ENCODE measurements around the gene MS4A4E. TPM values are rescaled to one million over a fixed set of nuclear protein-coding genes. Genes with fewer than 3 reads are reported as not detected.

MS4A4E gene
- total and polyA plus RNA-seq, 5 donors from 2014 or later = 1.0 TPM; not detected in 4

- Mint-ChIP-seq H3K36me3 (no peaks in the 10 kb centered on the region), H3K4me3 (no peak overlapping the region), H3K27ac (no peak overlapping the region), H3K4me1 (no peaks in the 10 kb centered on the region), H3K27me3 (peaks cover 4% of the 10 kb centered on the region), H3K9me3 (peaks cover 0 to 7% (median 0%) of the 10 kb centered on the region in 7 donors)
- Histone ChIP-seq H3K4me1 (ENCODE audit: control insufficient read depth, insufficient read depth, low read length, poor library complexity, severe bottlenecking) (no peaks in the 10 kb centered on the region), H3K9me3 (ENCODE audit: control insufficient read depth in 2 of 2, low read length in 2 of 2) (peaks cover 0 to 2% of the 10 kb centered on the region in 2 experiments), H3K36me3 (ENCODE audit: control insufficient read depth, insufficient read depth, low read length) (no peaks in the 10 kb centered on the region), H3K27me3 (ENCODE audit: control insufficient read depth, insufficient read depth, low read length) (no peaks in the 10 kb centered on the region), H3K27ac (ENCODE audit: insufficient read depth, low read length, poor library complexity, severe bottlenecking) (no peak overlapping the region), H3K4me3 (ENCODE audit: low read depth, low read length) (no peak overlapping the region)
- no peak for ATAC-seq (ENCODE audit: low read depth in 2 of 2)
- peak in 1 of 3 donors; percentile 20 for DNase-seq
Observed at GRCh38 chr11:60265373-60266214, 22.7 kb upstream of the MS4A4E start.

DNA sequence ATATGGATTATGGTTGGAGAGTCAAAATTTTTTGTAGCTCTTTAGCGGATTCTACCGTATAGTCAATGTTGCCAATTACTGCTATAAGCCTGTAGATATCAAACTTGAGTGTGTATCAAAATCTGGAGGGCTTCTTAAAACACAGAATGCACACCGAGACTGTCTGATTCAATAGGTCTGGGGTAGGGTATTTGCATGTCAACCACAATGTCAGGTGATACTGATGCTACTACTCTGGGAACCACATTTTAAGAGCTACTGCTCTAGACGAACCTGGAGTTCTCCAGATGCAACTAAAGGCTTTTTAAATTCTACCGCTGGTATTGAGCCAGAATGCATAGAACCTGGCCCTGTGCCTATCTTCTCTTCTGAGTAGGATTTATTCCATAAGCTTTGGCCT lies 21.7 kb upstream of the MS4A4E start:
- no peaks in the 10 kb centered on the region for H3K4me1 ChIP-seq (ENCODE audit: control insufficient read depth, insufficient read depth, low read length, poor library complexity, severe bottlenecking)
- Mint-ChIP-seq H3K4me1 (no peaks in the 10 kb centered on the region), H3K4me3 (no peak overlapping the region), H3K36me3 (no peaks in the 10 kb centered on the region), H3K9me3 (peaks cover 0 to 7% (median 0%) of the 10 kb centered on the region in 7 donors), H3K27ac (no peak overlapping the region), H3K27me3 (peaks cover 4% of the 10 kb centered on the region)
- H3K4me3 ChIP-seq (ENCODE audit: low read depth, low read length) = no peak overlapping the region
- no peaks in the 10 kb centered on the region for H3K36me3 ChIP-seq (ENCODE audit: control insufficient read depth, insufficient read depth, low read length)
- H3K9me3 ChIP-seq (ENCODE audit: control insufficient read depth in 2 of 2, low read length in 2 of 2) = no peaks in the 10 kb centered on the region
- DNase-seq = no peak
- H3K27me3 ChIP-seq (ENCODE audit: control insufficient read depth, insufficient read depth, low read length) = no peaks in the 10 kb centered on the region
- H3K27ac ChIP-seq (ENCODE audit: insufficient read depth, low read length, poor library complexity, severe bottlenecking) = no peak overlapping the region
- ATAC-seq (ENCODE audit: low read depth in 2 of 2) = no peak

DNA sequence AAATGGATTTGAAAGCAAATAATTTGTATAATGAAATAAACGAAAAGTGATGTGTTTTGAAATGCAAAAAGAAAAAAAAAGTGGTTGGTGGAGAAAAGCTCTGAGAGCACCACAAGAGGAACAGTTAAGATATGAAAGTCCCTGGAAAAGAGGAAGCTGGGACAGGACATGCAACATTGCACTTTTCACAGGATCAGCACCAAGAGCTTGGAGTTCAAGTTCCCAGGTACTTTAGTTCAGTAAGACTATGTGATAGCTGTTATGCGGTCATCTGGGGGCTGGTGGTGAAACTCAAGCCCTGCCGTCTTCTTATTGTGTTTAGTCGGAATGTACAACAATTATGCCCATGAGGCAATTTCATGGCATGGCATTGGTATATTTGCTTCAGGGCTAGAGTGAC lies 20.5 kb upstream of the MS4A4E start:
- Histone ChIP-seq H3K27me3 (ENCODE audit: control insufficient read depth, insufficient read depth, low read length) (no peaks in the 10 kb centered on the region), H3K4me1 (ENCODE audit: control insufficient read depth, insufficient read depth, low read length, poor library complexity, severe bottlenecking) (no peaks in the 10 kb centered on the region), H3K27ac (ENCODE audit: insufficient read depth, low read length, poor library complexity, severe bottlenecking) (no peak overlapping the region), H3K4me3 (ENCODE audit: low read depth, low read length) (no peak overlapping the region), H3K9me3 (ENCODE audit: control insufficient read depth in 2 of 2, low read length in 2 of 2) (no peaks in the 10 kb centered on the region), H3K36me3 (ENCODE audit: control insufficient read depth, insufficient read depth, low read length) (no peaks in the 10 kb centered on the region)
- Mint-ChIP-seq H3K27me3 (peaks cover 4% of the 10 kb centered on the region), H3K4me1 (no peaks in the 10 kb centered on the region), H3K9me3 (peaks cover 0 to 7% (median 0%) of the 10 kb centered on the region in 7 donors), H3K4me3 (no peak overlapping the region), H3K36me3 (no peaks in the 10 kb centered on the region), H3K27ac (no peak overlapping the region)
- DNase-seq = no peak
- ATAC-seq (ENCODE audit: low read depth in 2 of 2) = no peak

- Histone ChIP-seq H3K9me3 (ENCODE audit: control insufficient read depth in 2 of 2, low read length in 2 of 2) (no peaks in the 10 kb centered on the region), H3K4me3 (ENCODE audit: low read depth, low read length) (no peak overlapping the region), H3K36me3 (ENCODE audit: control insufficient read depth, insufficient read depth, low read length) (no peaks in the 10 kb centered on the region), H3K27ac (ENCODE audit: insufficient read depth, low read length, poor library complexity, severe bottlenecking) (no peak overlapping the region), H3K4me1 (ENCODE audit: control insufficient read depth, insufficient read depth, low read length, poor library complexity, severe bottlenecking) (no peaks in the 10 kb centered on the region), H3K27me3 (ENCODE audit: control insufficient read depth, insufficient read depth, low read length) (no peaks in the 10 kb centered on the region)
- Mint-ChIP-seq H3K27ac (no peak overlapping the region), H3K36me3 (no peaks in the 10 kb centered on the region), H3K9me3 (peaks cover 0 to 7% (median 3%) of the 10 kb centered on the region in 7 donors), H3K4me1 (no peaks in the 10 kb centered on the region), H3K4me3 (no peak overlapping the region), H3K27me3 (peaks cover 9% of the 10 kb centered on the region)
- DNase-seq (no peak), ATAC-seq (ENCODE audit: low read depth in 2 of 2) (no peak)
Observed at GRCh38 chr11:60261014-60261413, 18.1 kb upstream of the MS4A4E start.

GRCh38 chr11:60257956-60258722 lies 15.2 kb upstream of the MS4A4E start:
- H3K9me3 ChIP-seq (ENCODE audit: control insufficient read depth in 2 of 2, low read length in 2 of 2) = peaks cover 0 to 9% of the 10 kb centered on the region in 2 experiments
- H3K27ac Mint-ChIP-seq = no peak overlapping the region
- no peaks in the 10 kb centered on the region for H3K4me1 Mint-ChIP-seq
- DNase-seq = no peak
- H3K27ac ChIP-seq (ENCODE audit: insufficient read depth, low read length, poor library complexity, severe bottlenecking) = no peak overlapping the region
- peaks cover 0 to 13% (median 3%) of the 10 kb centered on the region in 7 donors for H3K9me3 Mint-ChIP-seq
- no peaks in the 10 kb centered on the region for H3K36me3 ChIP-seq (ENCODE audit: control insufficient read depth, insufficient read depth, low read length)
- ATAC-seq (ENCODE audit: low read depth in 2 of 2) = no peak
- no peak overlapping the region for H3K4me3 Mint-ChIP-seq
- H3K36me3 Mint-ChIP-seq = no peaks in the 10 kb centered on the region
- no peaks in the 10 kb centered on the region for H3K4me1 ChIP-seq (ENCODE audit: control insufficient read depth, insufficient read depth, low read length, poor library complexity, severe bottlenecking)
- H3K27me3 ChIP-seq (ENCODE audit: control insufficient read depth, insufficient read depth, low read length) = peaks cover 2% of the 10 kb centered on the region
- H3K4me3 ChIP-seq (ENCODE audit: low read depth, low read length) = no peak overlapping the region
- H3K27me3 Mint-ChIP-seq = peaks cover 16% of the 10 kb centered on the region

- no peak for DNase-seq
- H3K36me3 Mint-ChIP-seq = no peaks in the 10 kb centered on the region
- no peaks in the 10 kb centered on the region for H3K4me1 Mint-ChIP-seq
- peaks cover 0 to 9% of the 10 kb centered on the region in 2 experiments for H3K9me3 ChIP-seq (ENCODE audit: control insufficient read depth in 2 of 2, low read length in 2 of 2)
- H3K27ac Mint-ChIP-seq = no peak overlapping the region
- H3K4me3 Mint-ChIP-seq = no peak overlapping the region
- no peak overlapping the region for H3K27ac ChIP-seq (ENCODE audit: insufficient read depth, low read length, poor library complexity, severe bottlenecking)
- H3K4me3 ChIP-seq (ENCODE audit: low read depth, low read length) = no peak overlapping the region
- peaks cover 2% of the 10 kb centered on the region for H3K27me3 ChIP-seq (ENCODE audit: control insufficient read depth, insufficient read depth, low read length)
- peaks cover 0 to 8% (median 3%) of the 10 kb centered on the region in 7 donors for H3K9me3 Mint-ChIP-seq
- H3K36me3 ChIP-seq (ENCODE audit: control insufficient read depth, insufficient read depth, low read length) = no peaks in the 10 kb centered on the region
- no peak for ATAC-seq (ENCODE audit: low read depth in 2 of 2)
- peaks cover 30% of the 10 kb centered on the region for H3K27me3 Mint-ChIP-seq
- no peaks in the 10 kb centered on the region for H3K4me1 ChIP-seq (ENCODE audit: control insufficient read depth, insufficient read depth, low read length, poor library complexity, severe bottlenecking)
Observed at GRCh38 chr11:60252213-60253108, 9.5 kb upstream of the MS4A4E start.

DNA sequence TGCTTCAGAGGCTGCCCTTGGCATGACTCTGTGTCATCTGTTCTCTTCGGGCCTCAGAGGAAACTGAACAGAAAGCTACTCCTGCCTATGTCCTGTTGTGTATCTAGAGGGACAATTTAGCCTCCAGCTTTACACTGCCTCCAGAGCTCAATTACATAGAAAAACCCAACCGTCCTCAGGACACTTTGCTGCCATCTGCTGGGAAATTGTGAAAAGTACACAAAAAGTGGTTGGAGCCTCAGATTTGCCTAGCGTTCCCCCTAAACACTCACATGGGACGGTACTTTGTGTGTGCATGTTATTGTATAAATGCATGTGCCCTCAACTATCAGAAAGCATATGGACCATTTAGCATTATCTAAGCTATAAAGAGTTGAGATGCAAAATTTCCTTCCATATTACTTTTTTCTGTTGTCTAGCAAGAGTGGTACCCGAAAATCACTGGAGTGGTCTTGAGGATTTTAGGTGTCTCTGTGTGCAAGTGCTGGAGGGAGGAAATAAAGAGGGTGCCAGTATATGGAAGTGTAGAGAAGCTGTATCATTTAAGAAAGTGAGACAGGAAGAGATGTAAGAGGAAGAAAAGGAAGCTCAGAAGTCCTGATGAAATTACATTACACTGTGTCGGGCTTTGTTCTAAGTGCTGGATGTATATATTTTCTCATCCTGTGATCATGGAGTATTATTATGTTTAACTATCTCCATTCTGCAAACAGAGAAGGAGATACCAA lies 8.7 kb upstream of the MS4A4E start:
- no peak overlapping the region for H3K27ac Mint-ChIP-seq
- H3K4me3 Mint-ChIP-seq = no peak overlapping the region
- Histone ChIP-seq H3K36me3 (ENCODE audit: control insufficient read depth, insufficient read depth, low read length) (no peaks in the 10 kb centered on the region), H3K27me3 (ENCODE audit: control insufficient read depth, insufficient read depth, low read length) (peaks cover 5% of the 10 kb centered on the region), H3K9me3 (ENCODE audit: control insufficient read depth in 2 of 2, low read length in 2 of 2) (peaks cover 0 to 9% of the 10 kb centered on the region in 2 experiments), H3K4me1 (ENCODE audit: control insufficient read depth, insufficient read depth, low read length, poor library complexity, severe bottlenecking) (no peaks in the 10 kb centered on the region), H3K4me3 (ENCODE audit: low read depth, low read length) (no peak overlapping the region), H3K27ac (ENCODE audit: insufficient read depth, low read length, poor library complexity, severe bottlenecking) (no peak overlapping the region)
- ATAC-seq (ENCODE audit: low read depth in 2 of 2) (no peak), DNase-seq (peak in 2 of 3 donors; percentile 11 to 16)
- peaks cover 28% of the 10 kb centered on the region for H3K27me3 Mint-ChIP-seq
- peaks cover 0 to 8% (median 3%) of the 10 kb centered on the region in 7 donors for H3K9me3 Mint-ChIP-seq
- no peaks in the 10 kb centered on the region for H3K4me1 Mint-ChIP-seq
- H3K36me3 Mint-ChIP-seq = no peaks in the 10 kb centered on the region

All from CD4-positive, CD25-positive, alpha-beta regulatory T cell (primary cell).